GM21360 (cell line): ENCODE measurements around the gene ST3GAL3.

Experiments
- ATAC-seq: cut with Tn5 transposase; IDR thresholded peaks from one replicate; pipeline ENCODE4 v1.9.1; 2021; ENCODE audit warnings: mild to moderate bottlenecking, moderate library complexity; ENCODE audit not compliant: unreplicated experiment

Gene ST3GAL3

DNA sequence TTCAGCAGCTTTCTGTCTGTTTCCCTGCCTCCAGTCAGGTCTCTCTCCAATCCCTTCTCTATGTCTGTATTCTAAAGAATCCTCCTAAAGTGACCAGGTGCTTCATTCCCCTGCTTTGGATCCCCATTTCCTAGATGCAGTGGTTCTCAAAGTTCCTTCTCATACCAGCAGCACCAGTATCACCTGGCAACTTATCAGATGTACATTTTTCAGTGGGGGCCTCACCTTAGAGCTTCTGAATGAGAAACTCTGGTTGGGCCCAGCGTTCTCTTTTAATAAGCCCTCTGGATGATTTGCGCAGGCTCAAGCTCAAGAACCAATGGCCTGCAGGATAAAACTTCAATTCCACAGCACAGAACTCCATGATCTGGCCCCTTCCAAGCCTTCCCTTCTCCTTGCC is 200.9 kb downstream of the ST3GAL3 start:
- ATAC-seq = no peak

DNA sequence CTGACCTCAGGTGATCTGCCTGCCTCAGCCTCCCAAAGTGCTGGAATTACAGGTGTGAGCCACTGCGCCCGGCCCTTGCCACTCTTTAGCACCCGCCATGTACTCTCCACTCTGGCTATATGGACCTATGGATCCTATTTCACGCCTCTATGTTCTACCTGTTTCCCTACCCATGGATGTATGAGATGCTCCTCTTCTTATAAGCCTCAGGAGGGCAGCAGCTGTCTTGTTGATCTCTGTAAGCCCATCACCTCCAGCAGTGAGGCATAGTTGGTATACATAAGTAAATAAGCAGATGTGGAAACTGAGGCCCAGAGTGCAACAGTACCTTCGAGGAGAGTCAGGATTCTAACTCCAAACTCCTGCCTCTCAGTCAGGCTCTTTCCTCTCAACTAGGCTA is 201.5 kb downstream of the ST3GAL3 start:
- ATAC-seq = no peak

DNA sequence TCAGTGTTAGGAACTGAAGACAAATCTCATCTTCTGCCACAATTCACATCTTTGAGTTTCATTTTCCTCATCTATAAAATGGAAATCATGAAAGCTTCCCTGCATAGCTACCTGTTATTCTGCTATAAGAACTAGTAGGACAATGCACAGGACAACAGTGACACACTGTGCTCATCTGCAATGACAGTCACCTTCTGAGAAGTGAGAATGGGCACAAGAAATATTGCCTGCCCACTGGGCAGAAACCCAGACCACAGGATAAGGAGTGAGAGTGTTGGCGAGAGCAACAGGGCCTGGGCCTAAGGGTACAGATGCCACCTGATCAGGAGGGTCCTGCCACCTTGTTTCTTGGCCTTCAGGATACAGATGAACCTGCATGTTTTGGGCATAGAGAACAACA is 203.0 kb downstream of the ST3GAL3 start:
- ATAC-seq = no peak

DNA sequence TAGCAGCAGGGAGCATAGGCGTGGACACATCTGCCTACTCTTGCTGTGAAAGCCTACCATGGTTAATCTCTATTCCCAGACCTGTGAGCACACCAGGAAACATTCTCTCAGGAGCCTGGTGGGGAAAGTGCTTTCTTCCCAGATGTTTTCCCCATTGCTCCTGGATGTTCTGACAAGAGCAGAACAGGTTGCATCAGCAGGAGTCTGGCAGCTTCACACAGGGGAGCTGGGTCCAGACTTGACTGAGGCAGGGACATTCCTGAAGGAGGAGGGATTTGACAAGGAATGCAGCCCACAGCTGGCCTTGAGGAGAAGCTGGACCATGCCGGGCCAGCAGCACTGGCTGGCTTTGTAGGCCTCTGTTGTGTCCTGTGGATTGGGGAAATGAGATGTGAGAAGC is 205.3 kb downstream of the ST3GAL3 start:
- ATAC-seq = no peak

DNA sequence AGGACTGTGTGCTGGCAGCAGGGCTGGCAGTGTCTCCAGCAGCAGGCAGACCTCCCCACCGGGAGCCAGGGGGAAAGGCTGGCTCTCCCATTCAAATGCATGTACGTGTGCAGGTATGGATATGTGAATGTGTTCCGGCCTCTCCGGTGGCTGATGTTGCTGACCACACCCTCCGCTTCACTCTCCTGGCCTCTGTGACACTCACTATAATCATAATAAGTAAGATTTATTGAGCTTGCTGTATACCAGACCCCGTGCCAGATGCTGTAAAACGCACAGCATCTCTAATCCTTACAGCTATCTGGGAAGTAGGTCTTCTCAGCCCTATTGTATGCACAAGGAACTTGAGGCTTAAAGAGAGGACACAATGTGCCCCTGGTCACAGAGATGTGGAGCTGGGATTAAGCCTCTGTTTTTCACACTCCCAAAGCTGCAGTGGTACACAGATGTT is 205.7 kb downstream of the ST3GAL3 start:
- no peak for ATAC-seq

DNA sequence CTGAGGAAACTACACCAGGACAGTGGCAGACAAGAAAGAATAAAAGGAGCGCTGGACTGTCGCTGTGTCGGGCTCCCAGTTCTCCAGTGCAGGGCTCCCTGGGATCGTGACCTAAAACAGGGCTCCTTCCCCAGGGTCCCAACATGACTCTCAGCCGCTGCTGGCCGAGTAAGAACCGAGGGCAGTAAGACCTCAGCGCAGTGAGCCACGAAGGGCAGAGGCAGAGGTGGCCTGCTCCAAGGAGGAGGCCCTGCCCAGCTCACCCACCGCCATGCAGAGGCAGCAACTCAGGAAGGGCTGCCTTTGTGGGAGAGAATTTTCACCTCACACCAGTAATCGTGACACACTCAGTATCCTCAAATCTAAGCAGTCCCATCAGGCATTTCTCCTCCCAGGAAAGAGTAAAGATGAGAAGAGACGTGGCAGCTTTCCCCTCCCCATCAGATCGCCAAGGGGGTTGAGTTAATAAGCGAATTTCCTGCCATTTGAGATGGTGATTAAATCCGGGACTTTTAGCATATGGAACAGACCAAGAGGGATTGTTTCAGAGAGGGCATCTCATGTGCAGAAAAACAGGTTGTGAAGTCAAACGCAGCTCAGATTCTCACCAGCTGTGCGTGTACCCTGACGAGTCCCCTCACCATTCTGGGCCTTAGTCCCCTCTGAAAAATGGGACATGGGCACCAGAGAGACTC is 206.5 kb downstream of the ST3GAL3 start:
- no peak for ATAC-seq

DNA sequence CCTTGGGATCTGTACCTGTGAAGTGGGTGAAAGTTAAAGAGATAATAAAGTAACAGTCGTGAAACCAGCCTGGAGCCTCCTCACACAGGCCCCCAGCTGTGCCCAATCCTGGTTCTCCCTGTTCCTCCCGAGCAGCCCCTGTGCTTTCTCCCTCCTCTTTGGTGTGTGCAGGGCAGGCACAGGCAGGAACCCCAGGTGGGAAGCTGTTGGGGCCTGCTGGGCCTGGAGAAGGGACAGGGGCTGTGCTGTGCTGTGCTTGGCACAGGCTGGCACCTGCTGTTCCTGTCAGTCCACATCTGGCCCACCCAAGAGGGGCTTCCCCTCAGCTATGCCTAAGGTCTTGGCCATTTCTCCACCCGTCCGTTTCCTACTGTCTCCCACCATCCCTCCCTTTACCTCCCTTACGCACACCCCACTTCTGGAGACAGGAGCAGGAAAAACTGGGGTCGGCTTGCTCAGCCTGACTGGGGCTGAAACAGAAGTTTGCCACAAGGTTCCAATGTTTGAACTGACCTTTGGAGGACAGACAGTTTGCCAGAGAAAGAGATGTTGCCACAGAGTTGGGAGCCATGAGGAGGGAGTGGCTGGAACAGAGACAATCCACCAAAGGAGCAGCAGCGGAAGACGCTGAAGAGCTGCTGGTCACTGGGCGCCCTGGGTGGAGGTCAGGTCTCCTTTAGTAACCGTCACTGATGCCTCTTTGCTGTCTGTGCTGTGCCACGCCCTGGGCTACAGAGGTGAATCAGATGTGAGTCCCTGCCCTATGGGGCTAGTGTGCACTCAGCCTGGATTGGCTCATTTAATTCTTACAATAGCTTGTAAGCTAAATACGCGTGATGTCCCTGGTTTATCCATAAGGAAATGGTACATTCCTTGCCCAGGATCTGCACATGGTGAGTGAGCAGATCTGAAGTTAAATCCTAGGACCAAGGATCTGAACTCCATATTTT is 207.5 kb downstream of the ST3GAL3 start:
- ATAC-seq = no peak

DNA sequence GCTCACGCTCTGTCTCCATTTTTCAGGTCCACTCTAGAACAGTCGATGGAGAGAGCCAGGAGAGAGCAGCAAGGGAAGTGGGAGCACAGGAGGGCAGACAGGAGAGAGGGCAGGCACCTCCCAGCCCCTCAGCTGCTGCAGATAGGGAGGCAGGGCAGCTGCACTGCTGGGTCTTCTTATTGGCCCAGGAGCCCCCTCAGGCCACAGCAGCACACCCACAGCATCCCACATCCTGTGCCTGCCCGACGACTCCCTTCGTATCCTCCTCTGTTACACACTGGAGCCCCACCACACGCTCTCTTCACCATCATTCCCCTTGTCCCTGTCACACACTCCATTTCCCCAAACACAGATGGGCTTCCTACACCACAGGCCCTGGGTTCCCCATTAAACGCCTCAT is 212.6 kb downstream of the ST3GAL3 start:
- no peak for ATAC-seq

DNA sequence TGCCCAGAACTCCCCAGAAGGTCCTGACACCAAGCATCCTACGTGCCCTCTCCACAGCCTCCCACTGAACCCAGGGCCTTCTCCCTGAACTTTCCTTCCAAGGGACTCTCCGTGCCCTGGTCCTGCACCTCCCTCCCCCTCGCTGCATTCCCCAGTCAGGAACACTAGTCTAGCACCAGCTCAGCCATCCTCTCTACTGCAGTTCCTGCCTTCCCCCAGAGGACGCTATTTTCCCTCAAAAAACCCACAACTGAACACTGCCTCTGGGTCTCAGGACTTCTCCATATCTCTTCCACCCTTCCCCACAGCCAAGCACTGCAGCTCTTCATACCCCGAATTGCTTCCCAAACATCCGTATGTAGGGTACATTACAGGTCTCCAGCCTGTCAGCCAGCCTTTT is 213.7 kb downstream of the ST3GAL3 start:
- no peak for ATAC-seq

DNA sequence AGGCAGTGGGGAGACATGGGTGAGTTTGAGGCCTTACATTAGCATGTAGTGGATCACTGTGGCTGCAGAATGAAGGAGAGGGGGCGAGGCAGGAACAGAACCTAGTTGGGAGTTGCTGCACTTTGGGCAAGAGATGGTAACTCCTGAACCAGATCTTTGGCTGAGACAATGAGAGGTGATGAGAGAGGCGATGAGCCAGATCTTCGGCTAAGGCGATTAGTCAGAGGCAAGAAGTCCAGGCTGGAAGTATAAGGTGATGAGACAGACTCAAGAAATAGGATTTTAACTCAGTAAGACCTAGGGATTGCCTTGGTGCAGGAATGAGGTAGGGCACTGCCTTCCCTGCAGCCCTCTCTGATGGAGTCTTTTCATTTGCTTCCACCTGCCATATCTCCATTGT is 217.2 kb downstream of the ST3GAL3 start:
- ATAC-seq = no peak

DNA sequence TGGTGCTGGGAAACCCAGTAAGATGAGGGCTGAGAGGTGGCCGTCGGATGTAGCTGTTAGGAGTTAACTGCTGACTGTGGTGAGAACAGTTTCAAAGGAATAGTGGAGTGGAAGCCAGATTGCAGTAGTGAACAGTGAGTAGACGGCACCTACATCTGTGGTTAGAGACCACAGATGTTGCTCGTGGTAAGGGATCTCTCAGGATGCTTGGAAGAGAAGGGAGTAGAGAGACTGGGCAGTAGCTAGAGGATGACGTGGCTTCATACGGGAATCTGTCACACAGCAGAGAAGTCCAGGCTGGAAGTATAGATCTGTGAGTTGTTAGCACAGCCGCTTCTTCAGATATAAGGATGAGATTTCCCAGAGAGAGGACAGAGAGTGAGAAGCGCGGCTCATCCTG is 218.5 kb downstream of the ST3GAL3 start:
- no peak for ATAC-seq

DNA sequence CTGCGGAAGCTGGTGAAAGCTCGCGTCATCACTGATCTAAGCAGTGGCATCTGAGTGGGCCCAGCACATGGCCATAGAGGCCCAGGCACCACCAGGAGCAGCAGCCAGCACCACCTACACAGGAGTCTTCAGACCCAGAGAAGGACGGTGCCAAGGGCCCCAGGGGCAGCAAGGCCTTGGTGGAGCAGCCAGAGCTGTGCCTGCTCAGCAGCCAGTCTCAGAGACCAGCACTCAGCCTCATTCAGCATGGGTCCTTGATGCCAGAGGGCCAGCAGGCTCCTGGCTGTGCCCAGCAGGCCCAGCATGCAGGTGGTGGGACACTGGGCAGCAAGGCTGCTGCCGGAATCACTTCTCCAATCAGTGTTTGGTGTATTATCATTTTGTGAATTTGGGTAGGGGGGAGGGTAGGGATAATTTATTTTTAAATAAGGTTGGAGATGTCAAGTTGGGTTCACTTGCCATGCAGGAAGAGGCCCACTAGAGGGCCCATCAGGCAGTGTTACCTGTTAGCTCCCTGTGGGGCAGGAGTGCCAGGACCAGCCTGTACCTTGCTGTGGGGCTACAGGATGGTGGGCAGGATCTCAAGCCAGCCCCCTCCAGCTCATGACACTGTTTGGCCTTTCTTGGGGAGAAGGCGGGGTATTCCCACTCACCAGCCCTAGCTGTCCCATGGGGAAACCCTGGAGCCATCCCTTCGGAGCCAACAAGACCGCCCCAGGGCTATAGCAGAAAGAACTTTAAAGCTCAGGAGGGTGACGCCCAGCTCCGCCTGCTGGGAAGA is 223.0 kb downstream of the ST3GAL3 start:
- ATAC-seq = no peak

DNA sequence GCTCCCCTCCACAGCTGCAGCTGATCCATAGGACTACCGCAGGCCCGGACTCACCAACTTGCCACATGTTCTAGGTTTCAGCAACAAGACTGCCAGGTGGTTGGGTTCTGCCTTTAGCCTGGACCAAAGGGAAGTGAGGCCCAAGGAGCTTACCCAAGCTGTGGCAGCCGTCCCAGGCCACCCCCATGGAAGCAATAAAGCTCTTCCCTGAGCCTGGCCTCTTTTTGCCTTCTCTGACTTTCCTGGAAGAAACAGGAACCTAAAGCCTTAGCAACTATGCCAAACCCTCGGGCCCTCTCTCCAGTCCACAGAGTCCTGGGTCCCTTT is 223.6 kb downstream of the ST3GAL3 start:
- ATAC-seq = no peak

DNA sequence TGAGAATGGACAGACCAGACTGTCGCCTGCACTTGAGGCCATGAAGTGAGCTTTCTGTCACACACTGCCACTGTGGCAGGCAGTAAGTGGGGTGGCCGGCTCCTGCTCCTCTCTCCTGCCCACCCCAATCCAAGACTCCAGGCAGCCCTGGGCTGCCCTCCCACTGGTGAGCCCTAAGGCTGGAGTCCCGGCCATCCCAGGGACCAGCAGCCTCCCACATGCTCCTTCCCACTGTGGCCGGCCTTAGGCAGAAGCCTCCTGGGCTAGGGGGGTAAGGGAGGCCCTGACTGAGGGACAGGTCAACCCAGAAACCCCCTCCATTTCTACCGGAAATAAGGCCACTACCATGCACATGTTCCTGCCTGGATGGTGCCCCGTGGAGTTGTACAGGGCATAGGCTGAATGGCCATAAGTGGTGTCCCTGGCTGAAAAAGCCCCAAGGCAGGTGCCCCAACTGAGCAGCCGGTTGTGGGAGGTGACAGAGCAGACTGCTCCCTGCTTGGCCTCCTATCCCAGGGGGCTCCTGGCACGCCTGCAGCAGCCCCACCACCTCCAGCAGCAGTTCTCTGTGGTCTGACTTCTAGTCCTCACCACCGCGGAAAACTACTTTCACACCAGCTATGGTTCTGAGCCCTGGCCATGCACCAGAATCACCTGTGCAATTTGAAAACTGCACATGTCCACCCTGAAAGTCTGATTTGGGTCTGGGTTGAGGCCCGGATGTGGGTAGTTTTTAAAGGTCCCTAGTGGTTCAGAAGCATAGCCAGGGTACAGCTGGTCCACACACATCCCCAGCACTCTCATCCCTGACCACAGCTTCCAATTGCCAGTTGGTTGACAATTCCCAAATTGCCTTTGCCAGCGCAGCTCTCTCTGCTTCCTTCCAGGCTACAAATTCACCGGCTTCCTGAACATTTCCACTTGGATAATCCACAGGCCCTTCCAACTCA is 224.7 kb downstream of the ST3GAL3 start:
- ATAC-seq = no peak

DNA sequence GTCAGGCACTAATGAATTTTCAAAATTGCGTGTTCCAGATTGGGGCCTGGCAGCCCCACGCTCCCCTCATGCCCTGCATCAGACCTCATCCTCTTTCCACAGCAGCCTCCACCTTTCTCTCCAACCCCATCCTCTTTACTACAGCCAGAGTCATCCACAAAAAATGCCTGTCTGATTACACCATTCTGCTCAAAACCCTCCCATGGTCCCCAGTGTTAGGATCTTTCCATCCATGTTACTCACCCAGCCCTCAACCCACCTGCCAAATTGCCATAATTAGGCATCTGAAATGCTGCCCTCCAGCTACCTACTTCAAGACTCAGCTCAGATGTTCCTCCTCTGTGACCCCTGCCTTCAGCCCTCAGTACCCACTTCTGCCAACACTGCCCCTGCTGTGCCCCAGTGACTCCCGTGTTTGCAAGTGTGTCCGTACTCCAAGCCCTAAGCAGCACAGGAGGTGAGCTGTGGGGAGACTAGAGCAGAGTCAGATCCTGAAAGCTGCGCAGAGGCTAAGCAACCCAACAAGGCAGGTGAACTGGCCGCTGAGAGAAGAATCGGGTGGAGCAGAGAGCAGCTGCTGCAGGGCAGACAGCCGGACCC is 225.6 kb downstream of the ST3GAL3 start:
- ATAC-seq = no peak

DNA sequence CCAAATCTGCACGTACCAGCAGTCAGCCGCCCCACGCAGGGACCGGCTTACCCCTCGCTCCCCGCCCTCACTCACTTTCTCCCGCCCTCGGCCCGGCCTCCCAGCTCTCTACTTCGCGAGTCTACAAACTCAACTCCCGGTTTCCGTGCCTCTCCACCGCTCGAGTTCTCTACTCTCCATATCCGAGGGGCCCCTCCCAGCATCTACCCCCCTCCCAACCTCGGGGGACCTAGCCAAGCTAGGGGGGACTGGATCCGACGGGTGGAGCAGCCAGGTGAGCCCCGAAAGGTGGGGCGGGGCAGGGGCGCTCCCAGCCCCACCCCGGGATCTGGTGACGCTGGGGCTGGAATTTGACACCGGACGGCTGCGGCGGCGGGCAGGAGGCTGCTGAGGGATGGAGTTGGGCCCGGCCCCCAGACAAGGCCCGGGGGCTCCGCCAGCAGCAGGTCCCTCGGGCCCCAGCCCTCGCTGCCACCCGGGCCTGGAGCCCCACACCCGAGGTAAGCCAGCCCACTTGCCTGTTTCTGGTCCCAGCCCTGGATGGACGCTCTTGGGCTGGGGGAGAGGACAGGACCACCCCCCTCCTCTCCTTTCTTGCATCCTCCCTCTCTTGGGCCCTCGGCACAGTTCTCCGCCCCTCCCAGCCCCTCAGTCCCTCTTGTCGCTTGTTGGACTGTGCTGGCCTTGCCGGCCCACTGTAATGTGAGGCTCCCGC is 226.2 kb downstream of the ST3GAL3 start, which contains the start of gene ARTN:
Gene ARTN, plus strand, starts transcription at position 416 of the 715 bp plus-strand sequence. CDS start 1,856 bp downstream, outside the sequence.
- no peak for ATAC-seq

DNA sequence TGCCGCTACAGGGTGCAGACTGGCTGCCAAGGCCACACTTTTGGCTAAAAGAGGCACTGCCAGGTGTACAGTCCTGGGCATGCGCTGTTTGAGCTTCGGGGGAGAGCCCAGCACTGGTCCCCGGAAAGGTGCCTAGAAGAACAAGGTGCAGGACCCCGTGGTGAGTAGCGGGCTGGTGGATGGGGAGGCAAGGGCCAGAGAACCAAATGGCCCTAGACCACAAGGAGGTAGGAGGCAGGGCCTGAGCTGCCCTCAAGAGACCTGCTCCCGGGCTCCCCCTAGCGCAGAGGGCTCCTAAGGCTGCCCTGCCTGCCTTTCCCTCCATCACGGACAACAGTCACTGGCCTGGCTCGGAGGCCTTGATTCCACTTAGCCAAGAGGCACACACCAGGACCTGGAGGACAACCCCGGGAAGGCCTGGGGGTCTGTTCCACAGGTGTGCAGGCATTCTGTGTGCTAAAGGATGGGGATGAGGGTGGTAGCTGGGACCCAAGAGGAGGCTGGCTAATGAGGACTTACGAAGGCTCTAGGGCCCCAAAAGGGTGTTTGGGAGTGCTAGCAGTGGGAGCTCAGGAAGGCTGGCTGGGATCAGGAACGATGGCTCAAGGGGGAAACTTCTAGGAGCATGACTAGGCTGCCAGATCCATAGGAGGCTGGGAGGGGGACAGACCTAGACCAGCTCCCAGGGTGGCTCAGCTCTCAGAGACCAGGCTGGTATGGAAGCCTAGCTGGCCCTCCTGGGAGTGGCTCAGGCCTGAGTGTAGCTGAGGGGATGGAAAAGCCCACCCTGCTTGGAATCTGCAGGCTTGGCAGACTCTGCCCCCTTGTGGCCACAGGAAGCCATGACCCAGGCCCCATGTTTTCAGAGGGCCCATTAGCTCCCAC is 227.0 kb downstream of the ST3GAL3 start:
- no peak for ATAC-seq

DNA sequence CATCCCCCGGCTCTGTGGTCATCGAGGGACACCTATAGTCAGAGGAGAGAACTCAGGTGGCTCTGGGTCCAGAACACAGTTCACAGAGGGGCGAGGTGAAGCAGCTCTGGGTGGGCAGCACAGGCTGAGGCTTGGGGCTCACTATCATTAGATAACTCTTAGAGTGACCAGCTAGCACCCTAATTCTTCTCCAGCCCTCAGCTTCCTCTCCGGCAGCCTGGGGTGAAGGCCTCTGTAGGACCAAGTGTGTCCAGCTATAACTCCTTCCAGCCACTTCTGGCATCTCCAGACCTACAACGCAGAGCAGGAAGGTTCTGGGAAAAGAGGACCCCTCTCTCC is 227.6 kb downstream of the ST3GAL3 start:
- ATAC-seq = no peak
